Dendritic cell treated with granulocyte-macrophage colony-stimulating factor and Interleukin-4, amounts not matched to agents 40 ng/mL and 50 ng/mL, for 4 days (primary cell): ENCODE measurements around the gene ABHD10.

Experiments
- H3K27ac Mint-ChIP-seq: one replicate; pipeline ENCODE4 v1.8.0; 2022; ENCODE audit warnings: mild to moderate bottlenecking, mixed read lengths
- H3K27me3 Mint-ChIP-seq: one replicate; pipeline ENCODE4 v1.8.0; 2022; ENCODE audit warnings: mild to moderate bottlenecking, mixed read lengths
- H3K36me3 Mint-ChIP-seq: one replicate; pipeline ENCODE4 v1.8.0; 2022; ENCODE audit warnings: low read depth, mixed read lengths
- H3K4me1 Mint-ChIP-seq: one replicate; pipeline ENCODE4 v1.8.0; 2022; ENCODE audit warnings: low read depth, mixed read lengths
- H3K4me3 Mint-ChIP-seq: one replicate; pipeline ENCODE4 v1.8.0; 2022; ENCODE audit warnings: mild to moderate bottlenecking, moderate library complexity, mixed read lengths
- H3K9me3 Mint-ChIP-seq: one replicate; pipeline ENCODE4 v1.8.0; 2022; ENCODE audit warnings: mixed read lengths
- intact Hi-C: fragments of 100-400 bp; cut with micrococcal nuclease; formaldehyde crosslinking; loops from one replicate; pipeline ENCODE4 v1.15.0; 2022

ABHD10 gene

DNA sequence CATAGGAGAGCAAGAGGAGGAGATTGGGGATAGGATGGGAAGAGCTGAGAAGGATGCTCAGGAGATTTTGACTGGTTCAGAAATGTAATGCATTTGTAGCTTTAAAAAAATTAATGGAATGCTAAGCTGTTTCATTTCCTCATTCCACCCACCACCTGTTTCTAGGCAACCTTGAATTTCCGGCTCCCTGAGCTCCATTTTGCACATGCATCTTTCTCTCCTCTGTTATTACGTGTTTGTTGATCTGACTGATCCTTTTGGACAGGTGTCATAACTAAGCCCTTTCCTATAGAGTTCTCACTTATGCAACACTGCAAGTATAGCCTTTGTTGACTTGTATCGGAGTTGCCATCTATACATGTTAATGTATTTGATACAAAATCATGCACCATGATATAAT lies 60.0 kb downstream of the ABHD10 start:
- Mint-ChIP-seq H3K9me3 (no peaks in the 10 kb centered on the region), H3K27ac (no peak overlapping the region), H3K36me3 (no peaks in the 10 kb centered on the region), H3K4me1 (peaks cover 6% of the 10 kb centered on the region), H3K27me3 (no peaks in the 10 kb centered on the region), H3K4me3 (no peak overlapping the region)
- intact Hi-C loops: no loop called here

- Mint-ChIP-seq H3K4me1 (peaks cover 6% of the 10 kb centered on the region), H3K4me3 (no peak overlapping the region), H3K9me3 (no peaks in the 10 kb centered on the region), H3K27ac (no peak overlapping the region), H3K36me3 (no peaks in the 10 kb centered on the region), H3K27me3 (no peaks in the 10 kb centered on the region)
- intact Hi-C loops: no loop called here
Observed at GRCh38 chr3:112041321-112041720, 62.5 kb downstream of the ABHD10 start.

GRCh38 chr3:112042842-112043280 lies 64.0 kb downstream of the ABHD10 start:
- Mint-ChIP-seq H3K4me1 (peaks cover 6% of the 10 kb centered on the region), H3K4me3 (no peak overlapping the region), H3K36me3 (no peaks in the 10 kb centered on the region), H3K27me3 (no peaks in the 10 kb centered on the region), H3K9me3 (no peaks in the 10 kb centered on the region), H3K27ac (no peak overlapping the region)
- intact Hi-C loops: no loop called here
